OCI-LY1 (cell line): ENCODE data around the gene CNNM4.

Source experiments
- CTCF ChIP-seq: fragments of 200-600 bp; sonication (generic), shearing (Covaris generic); IDR thresholded peaks from 2 replicates; pipeline ENCODE4 v1.5.1; 2017; ENCODE audit warnings: mild to moderate bottlenecking, antibody characterized with exemption, low read length, moderate library complexity, mixed read lengths
- EZH2 ChIP-seq: fragments of 200-600 bp; sonication (generic), shearing (Covaris generic); IDR thresholded peaks from 2 replicates; pipeline ENCODE4 v1.8.0; 2017; ENCODE audit warnings: borderline replicate concordance, mixed run types, mild to moderate bottlenecking, antibody characterized with exemption, low read length, moderate library complexity, mixed read lengths

- no peak for TF ChIP-seq CTCF
- no peak for TF ChIP-seq EZH2
Measured at GRCh38 chr2:96804986-96805385, 44.3 kb downstream of the CNNM4 start.
